Vagina (tissue), 2 donors: ENCODE results near the gene PCDHA1. TPM values are rescaled to one million over a fixed set of nuclear protein-coding genes. Genes with fewer than 3 reads are reported as not detected.
"Not testable (repeated sequence)": the region's sequence is repeated elsewhere in the genome, so short reads cannot be mapped to it uniquely, and the experiment has no call there.

ENCODE experiments used
- DNase-seq, 2 donors: peaks; one replicate each; pipeline ENCODE4 v3.0.0-alpha.2; 2017; ENCODE audit errors: extremely low spot score in 2 of 2
- H3K27ac ChIP-seq: fragments of 200-600 bp; sonication (generic); one replicate; pipeline ENCODE4 v1.5.1; 2019
- H3K27me3 ChIP-seq: fragments of 200-600 bp; sonication (generic); one replicate; pipeline ENCODE4 v1.5.1; 2019
- H3K36me3 ChIP-seq, 2 donors: fragments of 200-600 bp; sonication (generic); one replicate each; pipeline ENCODE4 v1.5.1; 2017 to 2019
- H3K4me1 ChIP-seq: fragments of 200-600 bp; sonication (generic); one replicate; pipeline ENCODE4 v1.5.1; 2019
- H3K4me3 ChIP-seq, 2 donors: fragments of 200-600 bp; sonication (generic); 1 replicate in 1 of 2; 2 replicates in 1 of 2; pipeline ENCODE4 v1.5.1; 2016 to 2019
- H3K9me3 ChIP-seq: fragments of 200-600 bp; sonication (generic); one replicate; pipeline ENCODE4 v1.5.1; 2019
- CTCF ChIP-seq, 3 experiments: fragments of 450-650 bp in 2 of 3; fragments of 200-600 bp in 1 of 3; sonication (generic) in 1 of 3; IDR thresholded peaks; one replicate each; pipeline ENCODE4 v1.5.1; 2017 to 2019; ENCODE audit warnings: antibody characterized with exemption in 3 of 3, mild to moderate bottlenecking in 2 of 3, moderate library complexity in 2 of 3
- POLR2A ChIP-seq, 2 donors: fragments of 450-650 bp; IDR thresholded peaks; one replicate each; pipeline ENCODE4 v1.6.1; 2017; ENCODE audit warnings: antibody characterized with exemption in 2 of 2, mild to moderate bottlenecking in 2 of 2, moderate library complexity in 2 of 2
- POLR2AphosphoS5 ChIP-seq, 2 donors: sonication (generic); formaldehyde crosslinking; IDR thresholded peaks; one replicate each; pipeline ENCODE4 v1.9.0; 2017; ENCODE audit warnings: antibody characterized with exemption in 2 of 2, mild to moderate bottlenecking in 2 of 2, low read depth in 1 of 2; ENCODE audit not compliant: insufficient read depth in 1 of 2
- intact Hi-C: fragments of 100-400 bp; cut with DNase I; formaldehyde crosslinking; loops from one replicate; pipeline ENCODE4 v1.15.1; 2023
- total RNA-seq: library from RNA; depleted of rRNA; stranded (reverse); fragments of >200 nt; gene quantifications from one replicate; pipeline ENCODE4 v1.2.3, GENCODE V29; 2016

Gene PCDHA1
- total RNA-seq, 1 donor from 2014 or later: not detected

GRCh38 chr5:140868721-140869554, 83.0 kb downstream of the PCDHA1 start, which contains the start of gene PCDHA11:
Gene PCDHA11, plus strand, starts transcription at chr5:140868957. Its CDS starts 147 bp downstream, at chr5:140869104.
- intact Hi-C loops: no loop called here
- no peak for DNase-seq
- no peaks in the 10 kb centered on the region for H3K36me3 ChIP-seq
- H3K4me3 ChIP-seq: no peak within 1 kb of the TSS
- H3K27me3 ChIP-seq: no peaks in the 10 kb centered on the region
- H3K27ac ChIP-seq: no peak within 1 kb of the TSS
- TF ChIP-seq CTCF (IDR thresholded peaks at IDR 0.05) (no peak), POLR2AphosphoS5 (IDR thresholded peaks at IDR 0.05; ENCODE audit: insufficient read depth in 1 of 2, low read depth in 1 of 2) (no peak), POLR2A (IDR thresholded peaks at IDR 0.05) (no peak)
- no peaks in the 10 kb centered on the region for H3K9me3 ChIP-seq
- H3K4me1 ChIP-seq: no peaks in the 10 kb centered on the region

- H3K9me3 ChIP-seq: no peaks in the 10 kb centered on the region
- H3K4me3 ChIP-seq: no peak overlapping the region
- no peaks in the 10 kb centered on the region for H3K4me1 ChIP-seq
- TF ChIP-seq CTCF (IDR thresholded peaks at IDR 0.05) (no peak), POLR2AphosphoS5 (IDR thresholded peaks at IDR 0.05; ENCODE audit: insufficient read depth in 1 of 2, low read depth in 1 of 2) (no peak), POLR2A (IDR thresholded peaks at IDR 0.05) (no peak)
- H3K27ac ChIP-seq: no peak overlapping the region
- H3K27me3 ChIP-seq: no peaks in the 10 kb centered on the region
- intact Hi-C loops: no loop called here
- no peaks in the 10 kb centered on the region for H3K36me3 ChIP-seq
- DNase-seq: no peak
Measured at GRCh38 chr5:140869555-140869886, 83.6 kb downstream of the PCDHA1 start.

GRCh38 chr5:140870221-140871201, 84.6 kb downstream of the PCDHA1 start:
- intact Hi-C loops: no loop called here
- TF ChIP-seq CTCF (IDR thresholded peaks at IDR 0.05): no peak
- no peak for TF ChIP-seq POLR2AphosphoS5 (IDR thresholded peaks at IDR 0.05; ENCODE audit: insufficient read depth in 1 of 2, low read depth in 1 of 2)
- no peak for TF ChIP-seq POLR2A (IDR thresholded peaks at IDR 0.05)
- Histone ChIP-seq H3K9me3 (no peaks in the 10 kb centered on the region), H3K27ac (no peak overlapping the region), H3K27me3 (no peaks in the 10 kb centered on the region), H3K36me3 (no peaks in the 10 kb centered on the region), H3K4me1 (no peaks in the 10 kb centered on the region), H3K4me3 (no peak overlapping the region)
- DNase-seq: no peak

- intact Hi-C loops: no loop called here
- Histone ChIP-seq H3K4me1 (no peaks in the 10 kb centered on the region), H3K27ac (no peak within 1 kb of the TSS), H3K36me3 (no peaks in the 10 kb centered on the region), H3K4me3 (no peak within 1 kb of the TSS), H3K27me3 (no peaks in the 10 kb centered on the region), H3K9me3 (peaks cover 7% of the 10 kb centered on the region)
- DNase-seq: no peak
- no peak for TF ChIP-seq POLR2A (IDR thresholded peaks at IDR 0.05)
- TF ChIP-seq POLR2AphosphoS5 (IDR thresholded peaks at IDR 0.05; ENCODE audit: insufficient read depth in 1 of 2, low read depth in 1 of 2): no peak
- no peak for TF ChIP-seq CTCF (IDR thresholded peaks at IDR 0.05)
Measured at GRCh38 chr5:140875085-140876065, 89.4 kb downstream of the PCDHA1 start, which contains the start of gene PCDHA12. Gene PCDHA12, plus strand, starts transcription at chr5:140875308. Its CDS starts 165 bp downstream, at chr5:140875473.

- H3K36me3 ChIP-seq, H3K4me3 ChIP-seq, intact Hi-C loops, H3K4me1 ChIP-seq, H3K27me3 ChIP-seq, H3K27ac ChIP-seq, DNase-seq, H3K9me3 ChIP-seq: not testable (repeated sequence)
Measured at GRCh38 chr5:140876541-140877261, 90.8 kb downstream of the PCDHA1 start.
